ENCODE measurements around the gene VWA3B.
"Not testable (repeated sequence)": the region's sequence is repeated elsewhere in the genome, so short reads cannot be mapped to it uniquely, and the experiment has no call there.

Gene VWA3B

DNA sequence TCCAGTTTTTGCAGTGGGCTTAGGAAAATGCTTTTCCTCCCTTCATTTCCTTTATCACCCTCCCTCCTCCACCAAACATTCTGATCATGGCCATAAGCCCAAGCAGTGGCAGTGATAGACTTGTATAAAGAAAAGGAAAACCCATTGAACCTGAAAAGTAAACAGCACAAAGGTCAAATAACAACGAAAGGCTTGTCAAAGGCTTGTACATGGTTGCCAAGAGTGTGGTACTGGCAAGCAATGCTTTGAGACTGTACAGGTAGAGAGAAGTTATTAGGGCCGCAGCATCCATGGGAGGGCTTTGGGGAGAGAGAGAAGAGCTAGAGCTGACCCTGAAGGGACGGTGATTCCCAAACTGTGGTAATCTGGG, 2.1 kb upstream of the VWA3B start:
- DNase-seq (ENCODE audit: low read depth in 2 of 2, low spot score in 1 of 2), result no peak

DNA sequence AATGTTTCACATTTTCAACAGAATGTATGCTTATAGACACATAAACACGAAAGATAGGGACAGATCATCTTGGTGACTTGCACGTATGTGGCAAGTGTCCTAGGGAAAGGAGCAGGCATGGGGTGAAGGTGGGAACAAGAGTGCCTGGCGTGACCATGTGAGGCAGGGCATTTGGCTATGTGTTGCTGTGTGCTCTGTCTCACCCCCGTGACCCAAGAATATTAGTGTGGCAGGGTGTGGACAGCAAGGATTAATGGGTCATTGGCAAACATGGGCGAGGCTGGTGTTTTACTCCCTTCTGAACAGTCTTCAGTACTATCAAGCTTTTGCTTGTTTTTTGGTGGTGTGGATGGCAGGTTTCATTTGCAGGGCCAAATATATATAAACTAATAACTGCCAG, 1.3 kb upstream of the VWA3B start:
- DNase-seq (ENCODE audit: low read depth in 2 of 2, low spot score in 1 of 2), result no peak

DNA sequence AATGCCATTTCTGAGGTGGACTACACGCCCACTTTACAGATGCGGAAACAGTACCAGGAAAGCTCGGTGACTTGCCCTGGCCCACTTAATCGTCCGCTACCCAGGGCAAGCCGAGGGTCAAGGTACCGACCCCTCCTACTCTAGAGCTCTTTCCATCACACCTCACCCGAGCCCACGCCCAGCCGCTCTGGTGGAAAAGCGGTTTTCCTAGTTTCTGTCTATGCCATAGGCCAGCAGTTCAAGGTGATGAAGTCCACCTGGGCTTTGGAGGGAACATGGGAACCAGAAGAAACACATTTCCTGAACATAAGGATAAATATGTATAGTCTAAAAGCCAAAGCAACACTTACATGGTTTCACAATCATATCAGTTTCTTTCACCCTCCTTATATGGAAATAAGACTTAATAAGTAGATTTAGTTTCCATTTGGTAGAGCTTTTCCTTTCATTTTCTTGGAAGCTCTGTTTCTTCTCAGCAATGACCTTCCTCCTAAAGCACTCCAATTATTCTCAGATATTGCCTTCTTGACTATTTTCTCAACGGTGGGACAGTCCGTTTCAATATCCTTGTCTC, 567 bp downstream of the VWA3B start:
- no peak for DNase-seq (ENCODE audit: low read depth in 2 of 2, low spot score in 1 of 2)

DNA sequence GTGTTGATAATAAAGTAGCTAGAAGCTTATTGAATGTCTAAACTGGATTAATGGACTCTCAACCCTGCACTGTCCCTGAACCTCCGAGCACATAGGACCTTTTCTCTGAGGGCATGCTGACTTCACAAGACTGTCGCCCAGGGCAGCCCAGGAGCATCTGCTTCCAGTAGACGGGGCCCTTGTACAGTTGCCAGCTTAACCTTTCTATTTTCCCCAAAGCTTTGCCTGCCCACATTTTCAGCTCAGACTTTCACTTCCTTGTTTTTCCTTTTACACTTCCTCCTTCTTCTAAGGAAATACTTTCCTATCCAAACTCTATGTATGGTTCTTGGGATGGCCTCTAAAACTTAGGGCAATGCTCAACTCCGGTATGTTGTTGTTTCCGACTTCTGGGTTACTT, 1.3 kb downstream of the VWA3B start:
- no peak for DNase-seq (ENCODE audit: low read depth in 2 of 2, low spot score in 1 of 2)

DNA sequence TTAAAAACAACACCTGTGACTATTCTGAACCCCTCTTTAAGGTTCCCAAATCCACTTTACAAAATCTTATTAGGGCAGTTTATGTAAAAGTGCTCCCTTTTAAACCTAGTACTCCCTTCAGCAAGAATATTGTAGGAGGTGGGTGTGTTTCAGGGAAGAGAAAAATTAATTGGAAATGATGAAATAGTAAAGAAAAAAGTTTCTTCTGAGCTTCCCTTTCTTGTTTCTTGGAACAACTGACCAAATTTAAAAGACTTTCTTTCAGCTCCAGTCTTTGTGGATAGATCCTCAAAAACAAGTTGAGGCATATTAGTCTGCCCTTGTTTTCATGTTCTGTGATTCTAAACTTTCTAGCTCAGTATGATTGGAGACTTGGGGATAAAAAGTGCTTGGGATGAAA, 3.0 kb downstream of the VWA3B start:
- DNase-seq (ENCODE audit: low read depth in 2 of 2, low spot score in 1 of 2), result no peak

DNA sequence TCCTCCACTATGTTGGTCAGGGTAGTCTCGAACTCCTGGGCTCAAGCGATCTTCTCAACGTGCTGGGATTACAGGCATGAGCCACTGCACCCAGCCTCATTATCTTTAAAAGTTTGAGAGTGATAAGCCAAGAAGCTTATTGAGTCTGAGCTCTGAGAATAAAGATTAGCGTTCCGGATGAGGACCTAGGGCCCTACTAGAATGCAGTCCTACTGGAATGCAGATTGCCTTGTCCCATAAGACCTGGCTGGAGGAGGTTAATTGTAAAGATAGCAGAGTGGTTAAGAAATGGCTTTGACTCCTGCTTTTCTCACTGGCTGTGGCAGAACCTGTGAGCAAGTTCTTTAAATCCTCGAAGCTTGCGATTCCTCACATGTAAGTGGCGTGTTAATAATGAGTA, 4.0 kb downstream of the VWA3B start:
- no peak for DNase-seq (ENCODE audit: low read depth in 2 of 2, low spot score in 1 of 2)

DNA sequence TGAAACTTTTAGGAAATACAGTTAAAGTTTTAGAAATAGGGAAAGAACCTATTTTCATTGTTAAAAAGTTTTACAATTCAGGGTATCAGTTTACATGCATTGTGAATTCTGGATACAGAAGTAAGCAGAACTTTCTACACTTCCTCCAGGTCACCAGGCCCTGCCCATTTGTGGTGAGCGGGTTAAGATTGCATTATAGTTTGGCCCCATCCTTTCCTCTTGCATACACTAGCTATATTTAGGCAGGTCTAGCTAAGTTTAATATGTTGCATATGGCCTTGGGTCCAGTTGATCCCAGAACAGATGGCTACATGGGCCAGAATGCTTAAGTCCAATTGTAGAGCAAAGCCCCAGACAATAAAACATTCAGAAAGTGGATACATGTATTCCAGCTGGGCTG, 4.8 kb downstream of the VWA3B start:
- DNase-seq (ENCODE audit: low read depth in 2 of 2, low spot score in 1 of 2), result no peak

DNA sequence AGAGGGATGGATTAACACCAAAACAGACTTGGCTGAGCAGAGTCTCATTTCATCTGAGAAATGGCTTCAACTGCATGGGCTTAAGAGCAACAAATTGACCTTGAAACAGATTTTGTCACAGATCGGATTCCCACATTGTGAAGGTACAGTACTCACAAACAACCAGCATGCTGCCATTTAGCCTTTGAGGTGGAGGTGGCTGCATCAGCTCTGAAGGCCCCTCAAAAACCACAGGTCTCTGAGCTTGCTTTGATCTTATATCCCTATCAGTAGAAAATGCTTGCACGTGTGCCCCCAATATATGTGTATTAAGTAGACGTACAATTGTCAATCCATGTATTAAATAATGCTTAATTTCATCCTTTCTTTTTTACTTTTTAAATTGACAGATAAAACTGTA, 6.2 kb downstream of the VWA3B start:
- no peak for DNase-seq (ENCODE audit: low read depth in 2 of 2, low spot score in 1 of 2)

DNA sequence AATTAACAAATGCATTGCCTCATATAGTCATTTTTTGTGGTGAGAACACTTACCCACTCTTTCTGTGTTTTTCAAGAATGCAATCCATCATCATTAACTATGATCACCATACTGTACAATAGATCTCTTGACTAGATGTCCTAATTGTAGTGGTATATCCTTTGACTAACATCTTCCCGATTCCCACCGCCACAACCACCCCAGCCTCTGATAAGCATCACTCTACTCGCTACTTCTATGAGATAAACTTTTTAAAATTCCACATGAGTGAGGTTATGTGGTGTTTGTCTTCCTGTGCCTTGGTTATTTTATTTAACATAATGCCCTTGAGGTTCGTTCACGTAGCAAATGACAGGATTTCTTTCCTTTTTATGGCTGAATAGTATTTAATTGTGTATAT, 6.6 kb downstream of the VWA3B start:
- no peak for DNase-seq (ENCODE audit: low read depth in 2 of 2, low spot score in 1 of 2)

DNA sequence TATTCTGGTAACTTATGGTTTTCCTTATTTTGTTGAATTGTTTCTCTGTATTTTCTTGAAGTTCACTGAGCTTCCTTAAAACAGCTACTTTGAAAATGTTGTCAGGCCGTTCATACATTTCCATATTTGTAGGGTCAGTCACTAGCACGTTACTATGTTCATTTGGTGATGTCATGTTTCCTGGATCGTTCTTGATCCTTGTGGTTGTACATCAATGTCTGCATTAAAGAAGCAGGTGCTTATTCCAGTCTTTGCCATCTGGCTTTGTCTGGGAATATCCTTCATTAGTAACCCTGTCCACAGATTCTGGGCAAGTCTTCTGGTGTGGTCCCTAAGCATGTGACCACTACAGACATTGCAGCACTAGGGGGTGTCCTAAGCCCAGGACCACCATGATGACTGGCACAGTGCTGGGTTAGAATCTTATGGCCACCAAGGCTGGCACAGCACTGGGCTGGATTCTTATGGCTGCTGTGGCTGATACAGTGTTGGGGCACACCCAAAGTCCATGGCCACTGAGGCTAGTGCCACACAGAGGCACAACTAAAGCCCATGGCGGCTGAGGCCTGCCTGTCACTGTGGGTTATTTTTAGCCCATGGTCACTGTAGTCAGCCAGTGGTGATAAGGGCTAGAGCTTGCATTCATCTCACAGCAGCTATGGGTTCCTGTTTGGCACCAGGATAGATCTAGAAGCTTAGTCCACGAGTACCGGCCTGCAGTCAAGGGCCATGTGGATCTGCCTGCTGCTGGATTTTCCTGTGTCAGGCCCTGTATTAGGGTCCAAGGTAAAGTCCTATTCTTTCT, 13.2 kb downstream of the VWA3B start:
- DNase-seq (ENCODE audit: low read depth in 2 of 2, low spot score in 1 of 2), result no peak

DNA sequence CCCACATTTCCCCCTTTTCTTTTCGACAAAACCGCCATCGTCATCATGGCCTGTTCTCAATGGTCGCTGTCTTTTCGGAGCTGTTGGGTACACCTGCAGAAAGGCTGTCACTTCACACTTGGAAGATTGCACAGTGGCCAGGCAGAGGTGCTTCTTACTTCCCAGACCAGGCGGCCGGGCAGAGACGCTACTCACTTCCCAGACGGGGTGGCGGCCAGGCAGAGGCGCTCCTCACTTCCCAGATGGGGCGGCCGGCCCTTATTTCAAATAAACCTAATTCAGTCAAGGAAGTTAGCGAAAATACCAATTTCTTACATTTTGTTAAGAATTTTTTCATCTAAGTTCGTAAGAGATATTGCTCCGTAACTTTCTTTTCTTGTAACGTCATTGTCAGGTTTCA, 15.3 kb downstream of the VWA3B start:
- not testable (repeated sequence) for DNase-seq (ENCODE audit: low read depth in 2 of 2, low spot score in 1 of 2)

DNA sequence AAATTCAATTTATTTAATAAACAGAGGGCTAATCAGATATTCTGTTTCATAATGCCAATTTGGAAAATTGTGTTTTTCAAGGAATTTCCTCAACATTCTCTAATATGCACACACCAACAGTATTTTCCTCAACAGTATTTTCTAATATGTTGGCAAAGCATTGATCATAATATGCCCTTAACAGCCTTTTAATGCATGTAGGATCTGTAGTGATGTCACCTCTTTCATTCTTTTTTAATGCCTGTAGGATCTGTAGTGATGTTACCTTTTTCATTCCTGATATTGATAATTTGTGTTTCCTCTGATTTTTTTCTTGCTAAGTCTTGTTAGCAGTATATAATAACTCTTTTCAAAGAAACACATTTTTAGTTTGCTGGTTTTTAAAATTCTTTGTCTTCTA, 15.9 kb downstream of the VWA3B start:
- DNase-seq (ENCODE audit: low read depth in 2 of 2, low spot score in 1 of 2), result no peak

DNA sequence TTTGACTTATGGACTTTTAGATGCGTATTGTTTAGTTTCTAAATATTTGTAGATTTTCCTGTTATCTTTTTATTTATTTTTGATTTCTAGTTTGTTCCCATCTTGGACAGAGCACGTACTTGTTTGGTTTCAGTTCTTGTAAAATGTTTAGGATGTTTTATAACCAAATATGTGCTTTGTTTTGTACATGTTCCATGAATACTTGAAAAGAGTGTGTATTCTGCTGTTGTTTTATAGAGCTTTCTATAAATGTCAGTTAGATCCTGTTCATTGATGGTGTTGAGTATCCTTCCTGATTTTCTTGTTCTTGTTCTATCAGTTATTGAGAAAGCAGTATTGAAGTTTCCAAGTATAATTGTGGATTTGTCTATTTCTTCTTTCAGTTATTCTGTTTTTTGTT, 21.1 kb downstream of the VWA3B start:
- no peak for DNase-seq (ENCODE audit: low read depth in 2 of 2, low spot score in 1 of 2)

DNA sequence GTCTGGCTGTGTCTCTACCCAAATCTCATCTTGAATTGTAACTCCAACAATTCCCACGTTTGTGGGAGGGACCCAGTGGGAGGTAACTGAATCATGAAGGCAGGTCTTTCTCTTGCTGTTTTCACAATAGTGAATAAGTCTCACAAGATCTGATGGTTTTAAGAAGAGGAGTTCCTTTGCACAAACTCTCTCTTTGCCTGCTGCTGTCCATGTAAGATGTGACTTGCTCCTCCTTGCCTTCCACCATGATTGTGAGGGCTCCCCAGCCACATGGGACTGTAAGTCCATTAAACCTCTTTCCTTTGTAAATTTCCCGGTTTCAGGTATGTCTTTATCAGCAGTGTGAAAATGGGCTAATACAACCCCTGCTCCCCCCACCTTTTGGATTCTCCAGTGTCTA, 23.8 kb downstream of the VWA3B start:
- no peak for DNase-seq (ENCODE audit: low read depth in 2 of 2, low spot score in 1 of 2)

DNA sequence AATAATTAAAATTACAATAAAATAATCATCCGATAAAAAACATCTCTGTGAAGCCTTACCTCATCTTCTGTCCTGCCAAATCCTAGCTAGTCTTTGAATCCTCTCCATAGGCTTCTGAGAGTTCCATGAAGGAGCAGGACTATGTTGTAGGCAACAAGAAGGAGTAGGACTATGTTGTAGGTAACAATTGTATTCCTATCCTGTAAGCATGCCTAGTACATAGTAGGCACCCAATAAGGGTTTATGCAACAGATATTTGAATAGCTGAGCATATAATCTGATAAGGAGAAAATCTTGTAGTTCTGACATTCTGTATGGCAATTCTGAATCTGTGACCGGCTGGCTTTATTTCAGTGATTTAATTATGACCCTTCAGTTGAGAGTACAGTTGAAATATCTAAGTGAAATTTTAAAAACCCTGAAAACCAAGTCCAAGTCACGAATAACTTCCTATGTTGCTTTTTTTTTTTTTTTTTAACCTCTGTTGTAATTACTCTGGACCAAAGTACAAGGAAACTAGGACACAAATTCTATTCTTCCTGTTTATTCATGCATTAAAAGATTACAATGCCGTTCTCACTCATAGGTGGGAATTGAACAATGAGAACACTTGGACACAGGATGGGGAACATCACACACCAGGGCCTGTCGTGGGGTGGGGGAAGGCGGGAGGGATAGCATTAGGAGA, 27.8 kb downstream of the VWA3B start:
- no peak for DNase-seq (ENCODE audit: low read depth in 2 of 2, low spot score in 1 of 2)

DNA sequence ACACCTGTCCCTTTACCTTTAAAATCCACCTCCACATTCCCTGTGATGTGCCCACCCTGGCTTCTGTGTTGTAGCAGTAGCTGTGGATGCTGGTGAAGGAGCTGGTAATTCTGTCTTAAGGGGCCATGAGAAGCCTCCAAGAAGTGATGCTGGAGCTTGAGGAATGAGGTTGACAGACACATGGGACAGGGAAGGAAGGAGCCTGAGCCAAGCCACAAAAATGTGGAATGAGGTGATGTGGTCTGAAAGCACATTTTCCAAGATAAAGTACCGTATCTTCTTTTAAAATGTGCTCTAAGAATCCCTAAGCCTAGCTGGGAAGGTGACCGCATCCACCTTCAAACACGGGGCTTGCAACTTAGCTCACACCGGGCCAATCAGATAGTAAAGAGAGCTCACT, 31.2 kb downstream of the VWA3B start:
- no peak for DNase-seq (ENCODE audit: low read depth in 2 of 2, low spot score in 1 of 2)

DNA sequence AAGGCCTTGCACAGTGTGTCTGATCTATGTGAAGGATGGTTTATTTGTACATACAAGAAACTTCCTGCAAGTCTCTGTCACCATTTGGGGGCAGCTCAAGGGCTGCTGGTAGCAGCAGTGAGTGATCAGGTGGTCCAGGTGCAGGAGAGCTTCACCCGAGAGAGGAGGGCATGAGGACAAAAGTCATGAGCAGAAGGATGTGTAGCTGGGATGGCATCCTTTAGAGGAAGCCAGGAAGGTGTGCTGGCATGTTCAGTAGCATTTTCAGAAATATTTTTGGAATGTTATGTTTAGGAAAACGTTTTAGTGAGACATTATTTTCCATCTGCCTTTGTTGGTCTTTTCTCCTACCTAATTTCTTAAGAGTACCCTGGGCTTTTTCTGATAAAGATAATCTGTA, 31.9 kb downstream of the VWA3B start:
- no peak for DNase-seq (ENCODE audit: low read depth in 2 of 2, low spot score in 1 of 2)

DNA sequence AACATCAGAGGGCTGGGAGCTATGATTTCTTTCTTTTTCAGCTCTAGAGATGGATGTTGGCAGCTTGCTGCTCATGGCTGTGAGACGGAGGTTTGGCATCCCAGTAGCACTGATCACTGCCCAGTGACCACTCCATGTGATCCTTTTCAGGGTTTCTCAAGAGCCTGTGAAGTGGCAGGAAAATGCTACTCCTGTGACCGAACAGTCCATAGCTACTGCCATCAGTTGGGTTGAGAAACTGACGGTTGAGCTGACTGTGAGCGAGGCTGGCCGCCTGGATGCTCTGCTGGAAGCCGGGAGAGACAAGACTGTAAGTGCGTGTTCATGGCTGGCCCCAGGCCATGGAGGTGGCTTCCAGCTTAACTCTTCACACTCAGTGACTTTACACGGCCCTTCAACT, 34.2 kb downstream of the VWA3B start:
- no peak for DNase-seq (ENCODE audit: low read depth in 2 of 2, low spot score in 1 of 2)

DNA sequence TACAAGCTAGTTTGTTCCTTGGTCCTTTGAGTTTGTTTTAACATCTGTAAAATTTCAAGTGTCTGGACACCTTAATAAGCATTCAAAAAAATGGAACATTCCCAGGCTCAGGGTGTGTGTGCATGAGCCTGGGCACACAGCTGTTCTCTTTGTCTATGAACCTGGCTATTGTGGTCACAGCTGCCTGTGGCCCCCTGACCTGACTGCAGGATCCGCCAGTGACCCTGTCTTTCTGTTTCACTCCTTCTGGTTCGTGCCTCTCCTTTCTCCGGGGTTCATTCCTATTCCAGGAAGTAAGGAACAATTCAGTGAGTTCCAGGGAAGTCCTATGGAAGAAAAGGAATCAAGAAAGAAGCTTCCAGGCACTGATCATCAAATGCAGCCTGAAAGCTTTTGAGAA, 35.6 kb downstream of the VWA3B start:
- no peak for DNase-seq (ENCODE audit: low read depth in 2 of 2, low spot score in 1 of 2)

DNA sequence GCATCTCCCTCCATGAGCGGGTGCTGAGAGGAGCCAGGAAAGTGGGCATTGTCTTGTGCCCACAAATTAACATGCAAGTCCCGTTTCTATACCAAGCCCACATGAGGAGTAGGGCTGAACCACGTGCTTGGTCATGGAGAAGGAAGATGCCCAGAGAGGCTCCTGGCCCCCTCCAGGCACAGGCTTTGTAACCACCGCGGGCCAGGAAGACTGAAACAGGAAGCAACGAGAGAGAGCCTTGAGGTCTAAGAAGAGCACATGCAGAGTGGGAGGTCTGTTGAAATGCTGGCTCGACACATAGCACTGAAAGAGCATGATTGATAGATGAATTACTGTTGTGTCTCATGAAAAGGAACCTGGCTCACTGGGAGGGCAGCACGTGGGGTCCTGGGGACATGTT, 36.3 kb downstream of the VWA3B start:
- no peak for DNase-seq (ENCODE audit: low read depth in 2 of 2, low spot score in 1 of 2)

DNA sequence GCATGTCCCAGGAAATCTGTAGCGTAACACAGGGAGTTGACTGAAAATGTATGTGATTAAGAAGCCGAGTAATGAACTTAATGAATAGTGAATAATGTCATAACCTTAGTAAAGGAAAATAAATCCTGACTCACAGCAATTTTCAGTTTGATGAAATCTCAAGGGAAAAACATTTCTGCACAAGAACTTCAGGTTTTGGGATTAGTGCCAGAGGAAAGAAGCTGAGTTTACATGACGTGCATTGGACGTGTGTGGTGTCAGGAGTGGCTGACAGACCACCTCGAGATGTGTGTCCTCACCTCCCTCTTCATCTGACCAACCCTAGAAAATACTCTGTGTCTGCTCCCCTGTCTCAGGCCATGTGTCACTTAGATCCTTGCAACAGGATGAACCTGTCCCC, 39.1 kb downstream of the VWA3B start:
- no peak for DNase-seq (ENCODE audit: low read depth in 2 of 2, low spot score in 1 of 2)

DNA sequence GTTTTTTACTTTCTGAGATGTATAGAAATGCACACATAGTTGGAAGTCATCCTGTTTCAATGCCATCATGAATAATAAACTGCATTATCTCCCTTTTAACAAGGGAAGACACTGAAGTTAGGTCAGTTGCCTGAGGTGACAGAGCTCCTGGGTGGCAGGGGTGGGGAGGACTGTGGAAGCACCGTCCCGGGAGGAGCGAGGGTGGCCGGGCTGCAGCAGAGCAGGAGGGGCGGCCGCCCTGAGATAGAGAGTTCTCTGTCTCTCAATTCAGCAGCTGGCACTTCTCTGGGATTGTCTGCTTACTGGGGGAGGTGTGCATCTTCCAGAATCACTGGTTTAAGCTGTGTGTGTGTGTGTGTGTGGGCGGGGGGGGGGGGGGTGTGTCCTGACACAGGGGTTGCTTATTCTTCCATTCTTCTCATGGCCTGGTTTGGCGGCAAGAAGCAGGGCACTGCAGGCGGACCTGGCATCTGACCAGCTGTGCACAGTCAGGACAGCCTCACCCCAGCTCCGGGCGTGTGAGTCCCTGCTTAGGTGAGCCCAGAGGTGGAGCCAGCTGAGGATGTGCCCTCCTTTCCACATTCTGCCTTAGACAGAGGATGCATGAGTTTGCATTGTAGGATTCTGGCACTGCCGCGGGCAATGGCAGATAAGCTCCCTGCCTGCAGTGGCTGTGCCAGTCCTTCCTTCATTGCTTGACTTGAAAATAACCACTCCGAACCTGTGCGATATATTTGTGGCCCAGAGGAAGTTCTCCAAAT, 40.4 kb downstream of the VWA3B start:
- no peak for DNase-seq (ENCODE audit: low read depth in 2 of 2, low spot score in 1 of 2)
